Adrenal gland (tissue), 12 donors: ENCODE measurements around the gene NELFE. TPM values are rescaled to one million over a fixed set of nuclear protein-coding genes. Genes with fewer than 3 reads are reported as not detected.
A peak's percentile ranks its signal among the peaks of the same experiment; 100 is the strongest.

Experiments used
- DNase-seq, 7 donors: peaks; one replicate each; pipeline ENCODE4 v3.0.0-alpha.2; 2019 to 2020
- H3K27ac ChIP-seq, 5 donors: fragments of 200-600 bp; sonication (generic) in 4 of 5; 1 replicate in 3 of 5; 2 replicates in 2 of 5; pipeline versions ENCODE4 v1.5.1 to v1.8.0; 2016 to 2020; ENCODE audit warnings: mild to moderate bottlenecking in 1 of 5
- H3K27me3 ChIP-seq: fragments of 200-600 bp; 2 replicates; pipeline ENCODE4 v1.8.0; 2021
- H3K36me3 ChIP-seq, 2 donors: fragments of 200-600 bp; replicated peaks in 1 of 2; 1 replicate in 1 of 2; 2 replicates in 1 of 2; pipeline versions ENCODE4 v1.5.1 to v1.8.0; 2018 to 2022
- H3K4me1 ChIP-seq, 2 donors: fragments of 200-600 bp; replicated peaks in 1 of 2; 1 replicate in 1 of 2; 2 replicates in 1 of 2; pipeline versions ENCODE4 v1.5.1 to v1.8.0; 2018 to 2021
- H3K4me3 ChIP-seq, 4 donors: fragments of 200-600 bp; sonication (generic) in 3 of 4; one replicate each; pipeline ENCODE4 v1.5.1; 2016 to 2018
- H3K9me3 ChIP-seq, 3 donors: fragments of 200-600 bp; sonication (generic) in 1 of 3; replicated peaks in 1 of 3; 1 replicate in 2 of 3; 2 replicates in 1 of 3; pipeline versions ENCODE4 v1.5.1 to v1.8.0; 2016 to 2021
- CTCF ChIP-seq, 6 experiments: fragments of 450-650 bp in 4 of 6; fragments of 200-600 bp in 2 of 6; sonication (generic) in 1 of 6; IDR thresholded peaks; 1 replicate in 5 of 6; 2 replicates in 1 of 6; pipeline versions ENCODE4 v1.5.1 to v1.8.0; 2016 to 2021; ENCODE audit warnings: antibody characterized with exemption in 6 of 6, mild to moderate bottlenecking in 2 of 6, moderate library complexity in 1 of 6
- POLR2A ChIP-seq, 2 donors: fragments of 450-650 bp; IDR thresholded peaks; one replicate each; pipeline ENCODE4 v1.6.1; 2017; ENCODE audit warnings: antibody characterized with exemption in 2 of 2, mild to moderate bottlenecking in 2 of 2, moderate library complexity in 1 of 2
- WGBS, 4 donors: extraction: QIAGEN DNeasy Blood & Tissue Kit in 2 of 4; methylation state at CpG; one replicate each; pipeline versions ENCODE4 v1.1.5 to v1.1.7; 2013 to 2017; 5-methylcytosine and 5-hydroxymethylcytosine counted together
- intact Hi-C, 2 donors: fragments of 100-400 bp; cut with DNase I; formaldehyde crosslinking; loops; one replicate each; pipeline versions ENCODE4 v1.14.1 to v1.15.0; 2022 to 2023
- polyA plus RNA-seq, 3 donors: library from polyadenylated mRNA; stranded (reverse); fragments of 200-250 nt in 2 of 3; fragments of 350-450 nt in 1 of 3; fragmentation: Illumina TruSeq in 1 of 3; extraction: RNeasy Lipid Tissue Mini Kit (QIAGEN cat#74804) in 1 of 3; gene quantifications; one replicate each; pipeline ENCODE4 v1.2.3, GENCODE V29; 2013 to 2014
- total RNA-seq, 9 donors: library from RNA; depleted of rRNA in 4 of 9; stranded (reverse); fragments of >200 nt in 4 of 9; fragments of 120-200 nt in 1 of 9; fragmentation: NEBNext Ultra II Directional in 1 of 9; extraction: Animal tissue kit (Norgen Biotek cat#: 25700) in 1 of 9; gene quantifications; one replicate each; pipeline versions ENCODE4 v1.1.0 to v1.2.4, GENCODE V29; 2013 to 2023
- donor health status: healthy with polysubstance abuse.
- donor health status: Bipolar disorder and iron deficiency.
- donor health status: DM: yes; HTN: yes; CAD: no.
- donor health status: DM: no; HTN: no; CAD: no.
- donor health status: DM: no; HTN: no; CAD: no.
- donor health status: DM: yes; HTN: yes; CAD: no.

Gene NELFE
- total and polyA plus RNA-seq, 12 donors = 64.4 to 117 (median 95.5) TPM

- H3K9me3 ChIP-seq = no peaks in the 10 kb centered on the region
- TF ChIP-seq CTCF (IDR thresholded peaks at IDR 0.05) = no peak
- no peak for TF ChIP-seq POLR2A (IDR thresholded peaks at IDR 0.05)
- no peaks in the 10 kb centered on the region for H3K27me3 ChIP-seq
- peaks cover 0 to 96% of the 10 kb centered on the region in 2 donors for H3K36me3 ChIP-seq
- intact Hi-C loops = no loop called here
- peaks cover under 1 to 9% of the 10 kb centered on the region in 2 donors for H3K4me1 ChIP-seq
- 87 to 95% (median 92%) methylated on average over 13 of the region's 13 CpGs for WGBS, 4 donors
- no peak overlapping the region for H3K27ac ChIP-seq
- H3K4me3 ChIP-seq = no peak overlapping the region
- no peak for DNase-seq
These were observed 6.9 kb upstream of the NELFE start for GRCh38 chr6:31965700-31966099.

- Histone ChIP-seq H3K4me1 (peaks cover 6 to 11% of the 10 kb centered on the region in 2 donors), H3K27ac (no peak overlapping the region), H3K4me3 (no peak overlapping the region), H3K9me3 (no peaks in the 10 kb centered on the region), H3K27me3 (no peaks in the 10 kb centered on the region), H3K36me3 (peaks cover 0 to 87% of the 10 kb centered on the region in 2 donors)
- intact Hi-C loops = no loop called here
- DNase-seq = no peak
- WGBS, 4 donors = 91 to 96% (median 94%) methylated on average over 19 of the region's 19 CpGs
- no peak for TF ChIP-seq CTCF (IDR thresholded peaks at IDR 0.05)
- no peak for TF ChIP-seq POLR2A (IDR thresholded peaks at IDR 0.05)
These were observed 5.2 kb upstream of the NELFE start for GRCh38 chr6:31963921-31964320.

DNA sequence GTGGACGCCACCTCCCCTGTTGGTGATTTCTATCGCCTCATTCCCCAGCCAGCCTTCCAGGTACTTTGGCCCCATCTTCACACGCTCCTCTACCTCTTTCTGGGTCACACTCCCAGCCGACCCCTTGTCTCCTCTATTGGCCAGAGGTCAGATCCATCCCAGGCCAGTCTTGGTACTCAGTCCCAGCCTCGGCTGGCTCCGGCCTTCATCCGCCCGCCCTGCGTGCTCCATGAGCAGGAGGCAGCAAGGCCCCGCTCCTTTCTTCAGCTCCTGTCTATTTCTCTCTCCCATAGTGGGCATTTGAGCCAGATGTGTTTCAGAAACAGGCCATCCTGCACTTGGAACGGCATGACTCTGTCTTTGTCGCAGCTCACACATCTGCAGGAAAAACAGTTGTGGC lies 2.8 kb upstream of the NELFE start:
- Histone ChIP-seq H3K27me3 (no peaks in the 10 kb centered on the region), H3K4me1 (peaks cover 12 to 22% of the 10 kb centered on the region in 2 donors), H3K9me3 (no peaks in the 10 kb centered on the region), H3K36me3 (peaks cover 0 to 71% of the 10 kb centered on the region in 2 donors), H3K4me3 (no peak overlapping the region), H3K27ac (no peak overlapping the region)
- DNase-seq = no peak
- WGBS, 4 donors = 91 to 95% (median 94%) methylated on average over 12 of the region's 12 CpGs
- intact Hi-C loops = no loop called here
- TF ChIP-seq POLR2A (IDR thresholded peaks at IDR 0.05) = no peak
- no peak for TF ChIP-seq CTCF (IDR thresholded peaks at IDR 0.05)

- intact Hi-C loops = no loop called here
- peaks cover 0 to 71% of the 10 kb centered on the region in 2 donors for H3K36me3 ChIP-seq
- TF ChIP-seq CTCF (IDR thresholded peaks at IDR 0.05) (no peak), POLR2A (IDR thresholded peaks at IDR 0.05) (no peak)
- no peak for DNase-seq
- peaks cover 12 to 22% of the 10 kb centered on the region in 2 donors for H3K4me1 ChIP-seq
- WGBS, 4 donors = 7 to 10% (median 8%) methylated on average over 11 of the region's 11 CpGs
- H3K4me3 ChIP-seq = peak overlapping the region; percentile 65 to 91 (median 76)
- H3K27me3 ChIP-seq = no peaks in the 10 kb centered on the region
- no peaks in the 10 kb centered on the region for H3K9me3 ChIP-seq
- peak overlapping the region; percentile 72 to 90 (median 84) for H3K27ac ChIP-seq
These were observed 395 bp downstream of the NELFE start for GRCh38 chr6:31958412-31958740.
